Fibroblast of the aortic adventitia (primary cell): ENCODE measurements around the gene TMEM106A. TPM values are rescaled to one million over a fixed set of nuclear protein-coding genes. Genes with fewer than 3 reads are reported as not detected.
"Not testable (repeated sequence)": the region's sequence is repeated elsewhere in the genome, so short reads cannot be mapped to it uniquely, and the experiment has no call there.

Experiments used
- DNase-seq: peaks from one replicate; pipeline ENCODE4 v3.0.0-alpha.2; 2010; ENCODE audit warnings: low read depth
- H3K4me3 ChIP-seq: 2 replicates; pipeline ENCODE4 v1.5.1; 2011; ENCODE audit warnings: low read depth, mild to moderate bottlenecking, control low read depth, low read length, moderate library complexity
- CTCF ChIP-seq: IDR thresholded peaks from 2 replicates; pipeline ENCODE4 v1.5.1; 2011; ENCODE audit warnings: mild to moderate bottlenecking, low read length, control low read depth, inconsistent platforms; ENCODE audit not compliant: insufficient read depth
- small RNA-seq: library from RNA; depleted of rRNA; stranded (forward); fragments of <200 nt; gene quantifications from one replicate; pipeline ENCODE3, GENCODE V24; 2012
- total RNA-seq: library from RNA; depleted of rRNA; stranded (reverse); fragments of >200 nt; gene quantifications from 2 replicates; pipeline ENCODE4 v1.2.3, GENCODE V29; 2012; ENCODE audit warnings: low replicate concordance

The TMEM106A gene
- total RNA-seq, 1 donor: 7.2 TPM

- no peak for TF ChIP-seq CTCF
- no peak overlapping the region for H3K4me3 ChIP-seq
- DNase-seq: no peak
These were observed 14.7 kb downstream of the TMEM106A start for GRCh38 chr17:43226393-43226792.

- DNase-seq, H3K4me3 ChIP-seq: not testable (repeated sequence)
These were observed 16.5 kb downstream of the TMEM106A start, which contains the start of gene CCDC200 for GRCh38 chr17:43228020-43228782. TSS of gene CCDC200 (minus strand) at chr17:43228623. CDS start at chr17:43228554, 69 bp downstream.

GRCh38 chr17:43231205-43232020, 19.7 kb downstream of the TMEM106A start:
- not testable (repeated sequence) for H3K4me3 ChIP-seq, DNase-seq

GRCh38 chr17:43232021-43232699, 20.5 kb downstream of the TMEM106A start:
- DNase-seq, H3K4me3 ChIP-seq: not testable (repeated sequence)

GRCh38 chr17:43233263-43233662, 21.6 kb downstream of the TMEM106A start:
- DNase-seq, H3K4me3 ChIP-seq: not testable (repeated sequence)

- DNase-seq: not testable (repeated sequence)
These were observed 22.2 kb downstream of the TMEM106A start, which contains the start of gene RNU2-1 for GRCh38 chr17:43233877-43234276. TSS of gene RNU2-1 (minus strand) at chr17:43233977.

GRCh38 chr17:43239597-43239996, 27.9 kb downstream of the TMEM106A start:
- not testable (repeated sequence) for DNase-seq, H3K4me3 ChIP-seq

More at GRCh38 chr17:43233877-43234276, 22.2 kb downstream of the TMEM106A start, which contains the start of gene RNU2-1:
- H3K4me3 ChIP-seq: not testable (repeated sequence)

GRCh38 chr17:43240596-43241352, 29.1 kb downstream of the TMEM106A start:
- not testable (repeated sequence) for DNase-seq, H3K4me3 ChIP-seq

- not testable (repeated sequence) for H3K4me3 ChIP-seq, DNase-seq
These were observed 34.8 kb downstream of the TMEM106A start for GRCh38 chr17:43246456-43246855.

Small RNA genes lying within 50 kb of the gene (small RNA-seq; reads per million reads assigned to genes)
- 0.32 reads per million for gene AC060780.2
- not detected for gene AC060780.3
- gene RF00004: not detected
- gene RNU2-1: not detected

Other genes with a start within 250 kb of the TMEM106A start
- gene AARSD1, start 247.4 kb upstream of the TMEM106A start, total RNA-seq: 18.9 and 20.0 TPM in 2 replicates
- gene PTGES3L, start 231.8 kb upstream of the TMEM106A start, total RNA-seq: 0.18 and 0.65 TPM in 2 replicates
- gene RUNDC1, start 231.3 kb upstream of the TMEM106A start, total RNA-seq: 7.7 and 12.1 TPM in 2 replicates
- gene RPL27, start 213.5 kb upstream of the TMEM106A start, total RNA-seq: 336 and 1,876 TPM in 2 replicates
- 34.7 and 43.0 TPM in 2 replicates for gene IFI35, start 205.1 kb upstream of the TMEM106A start, total RNA-seq
- 435 and 461 TPM in 2 replicates for gene VAT1, start 189.5 kb upstream of the TMEM106A start, total RNA-seq
- gene RND2, start 186.6 kb upstream of the TMEM106A start, total RNA-seq: 0.45 and 0.98 TPM in 2 replicates
- gene BRCA1, start 86.5 kb upstream of the TMEM106A start, total RNA-seq: 13.0 and 44.6 TPM in 2 replicates
- gene NBR1, start 40.7 kb upstream of the TMEM106A start, total RNA-seq: 63.2 and 111 TPM in 2 replicates
- gene CCDC200, start 16.7 kb downstream of the TMEM106A start, total RNA-seq: not detected in 2 replicates
- not detected in 2 replicates for gene RNU2-1, start 22.1 kb downstream of the TMEM106A start, total RNA-seq
- gene ARL4D, start 187.1 kb downstream of the TMEM106A start, total RNA-seq: 22.2 and 70.8 TPM in 2 replicates